K562 (cell line): ENCODE results near the gene TIMP2. TPM values are rescaled to one million over a fixed set of nuclear protein-coding genes. Genes with fewer than 3 reads are reported as not detected.

Experiments
- ATAC-seq: fragments of 200-7000 bp; cut with Tn5 transposase; 3 replicates; pipeline ENCODE4 v1.9.1; 2020; ENCODE audit warnings: moderate library complexity
- BruUV-seq: library from RNA; stranded (reverse); fragments of 400-500 nt; replicated peaks from 2 replicates; lab custom pipeline; 2021; lab: Mats Ljungman, UMichigan
- CTCF ChIA-PET: fragments of 300-600 bp; formaldehyde crosslinking; extraction: SDS; loops from one replicate; lab custom pipeline; 2021; ENCODE audit warnings: low intra/inter-chr PET ratio; lab: Yijun Ruan, JAX
- POLR2A ChIA-PET: fragments of 300-600, 350-650 bp; sonication (Branson Sonifier 250); formaldehyde crosslinking; extraction: SDS; loops from one replicate; lab custom pipeline; 2021; ENCODE audit warnings: antibody characterized with exemption, inconsistent platforms; lab: Yijun Ruan, JAX
- DNase-seq, 4 experiments: peaks; one replicate each; pipeline versions ENCODE4 v3.0.0 to v3.0.0-alpha.2; 2011 to 2018; ENCODE audit warnings: low spot score in 3 of 4, mixed read lengths in 3 of 4; ENCODE audit errors: extremely low read depth in 1 of 4
- FAIRE-seq: peaks from 2 replicates; lab custom pipeline; 2011; peaks lifted over from hg19 to GRCh38; lab: Jason Lieb, UNC
- H2AFZ ChIP-seq: 2 replicates; pipeline ENCODE4 v1.6.0; 2011; ENCODE audit warnings: low read depth, low read length, control low read depth, inconsistent platforms
- H3K27ac ChIP-seq: fragments of 200-600 bp; 3 replicates; pipeline ENCODE4 v1.8.0; 2011; ENCODE audit warnings: low read depth, mild to moderate bottlenecking, control low read depth, inconsistent platforms, low read length, moderate library complexity, mixed read lengths; ENCODE audit errors: extremely low read depth
- H3K27me3 ChIP-seq, 2 experiments: fragments of 300-600 bp in 1 of 2; 2 replicates in 1 of 2; 3 replicates in 1 of 2; pipeline versions ENCODE4 v1.6.0 to v1.8.0; 2011; ENCODE audit warnings: inconsistent platforms in 2 of 2, low read length in 2 of 2, mild to moderate bottlenecking in 1 of 2, mixed read lengths in 1 of 2, moderate library complexity in 1 of 2; ENCODE audit not compliant: control insufficient read depth in 2 of 2, insufficient read depth in 2 of 2
- H3K36me3 ChIP-seq: fragments of 300-600 bp; 3 replicates; pipeline ENCODE4 v1.8.0; 2011; ENCODE audit warnings: mild to moderate bottlenecking, low read length, inconsistent platforms; ENCODE audit not compliant: control insufficient read depth, insufficient read depth
- H3K4me1 ChIP-seq, 2 experiments: fragments of 200-600 bp in 1 of 2; replicated peaks in 1 of 2; 2 replicates in 1 of 2; 3 replicates in 1 of 2; pipeline versions ENCODE4 v1.5.1 to v1.8.0; 2011; ENCODE audit warnings: inconsistent platforms in 2 of 2, low read length in 2 of 2, mild to moderate bottlenecking in 1 of 2, mixed read lengths in 1 of 2, moderate library complexity in 1 of 2; ENCODE audit not compliant: control insufficient read depth in 2 of 2, insufficient read depth in 2 of 2
- H3K4me2 ChIP-seq: 2 replicates; pipeline ENCODE4 v1.6.1; 2011; ENCODE audit warnings: low read length, control low read depth, inconsistent platforms, mixed read lengths; ENCODE audit not compliant: insufficient read depth
- H3K4me3 ChIP-seq: fragments of 200-600 bp; sonication (generic), shearing (Covaris generic); 2 replicates; pipeline ENCODE4 v1.5.1; 2016; ENCODE audit warnings: control low read depth, inconsistent platforms
- H3K79me2 ChIP-seq: fragments of 200-600 bp; 3 replicates; pipeline ENCODE4 v1.8.0; 2011; ENCODE audit warnings: low read length, inconsistent platforms; ENCODE audit not compliant: control insufficient read depth, insufficient read depth
- H3K9ac ChIP-seq, 2 experiments: 2 replicates each; pipeline versions ENCODE4 v1.6.0 to v1.6.1; 2011; ENCODE audit warnings: low read depth in 2 of 2, low read length in 2 of 2, control low read depth in 1 of 2, inconsistent platforms in 1 of 2, mild to moderate bottlenecking in 1 of 2, mixed read lengths in 1 of 2; ENCODE audit not compliant: insufficient read depth in 1 of 2
- H3K9me1 ChIP-seq: one replicate; pipeline ENCODE4 v1.6.0; 2011; ENCODE audit warnings: inconsistent platforms, mild to moderate bottlenecking, low read length, moderate library complexity; ENCODE audit not compliant: control insufficient read depth, insufficient read depth
- H3K9me3 ChIP-seq: replicated peaks from 2 replicates; pipeline ENCODE4 v1.5.1; 2011; ENCODE audit warnings: low read depth, low read length, inconsistent platforms; ENCODE audit not compliant: control insufficient read depth, insufficient read depth
- H4K20me1 ChIP-seq: replicated peaks from 2 replicates; pipeline ENCODE4 v1.6.1; 2011; ENCODE audit warnings: low read length, inconsistent platforms, mixed read lengths; ENCODE audit not compliant: control insufficient read depth, insufficient read depth
- CGGBP1 ChIP-seq: fragments of 250-450 bp; sonication (Bioruptor Pico); IDR thresholded peaks from 2 replicates; pipeline ENCODE4 v1.9.0; 2021; ENCODE audit warnings: mild to moderate bottlenecking
- CTCFL ChIP-seq: IDR thresholded peaks from 2 replicates; pipeline ENCODE4 v1.6.1; 2011; ENCODE audit warnings: borderline replicate concordance, low read depth, mild to moderate bottlenecking, moderate library complexity, low read length; ENCODE audit not compliant: insufficient read depth, poor library complexity, severe bottlenecking
- HNRNPUL1 ChIP-seq: fragments of 200-400 bp; formaldehyde crosslinking; IDR thresholded peaks from 2 replicates; pipeline ENCODE4 v1.6.1; 2017; ENCODE audit warnings: low read length
- MAFG ChIP-seq: fragments of 450-650 bp; conservative IDR thresholded peaks from 2 replicates; pipeline ENCODE4 v1.6.1; 2016; ENCODE audit warnings: missing genetic modification characterization, missing compliant biosample characterization
- MCM5 ChIP-seq: fragments of 450-650 bp; IDR thresholded peaks from 2 replicates; pipeline ENCODE4 v1.6.1; 2016; ENCODE audit warnings: low read depth
- NFXL1 ChIP-seq: fragments of 450-650 bp; formaldehyde crosslinking; IDR thresholded peaks from 2 replicates; pipeline ENCODE4 v1.4.0; 2021; ENCODE audit warnings: mild to moderate bottlenecking
- NR2C2 ChIP-seq, 2 experiments: fragments of 200-800 bp in 1 of 2; sonication (Bioruptor generic) in 1 of 2; sonication (generic) in 1 of 2; formaldehyde crosslinking in 1 of 2; IDR thresholded peaks; 2 replicates each; pipeline versions ENCODE4 v1.6.1 to v1.8.0; 2016 to 2022; ENCODE audit warnings: mild to moderate bottlenecking in 1 of 2, missing compliant biosample characterization in 1 of 2, missing genetic modification characterization in 1 of 2, missing genetic modification reagents in 1 of 2
- U2AF2 ChIP-seq: fragments of 200-400 bp; formaldehyde crosslinking; optimal IDR thresholded peaks from 2 replicates; pipeline ENCODE3; 2017; ENCODE audit warnings: low read depth, mild to moderate bottlenecking, low read length
- ZNF764 ChIP-seq: fragments of 250-450 bp; sonication (Bioruptor Pico); IDR thresholded peaks from 2 replicates; pipeline ENCODE4 v1.4.0; 2020; ENCODE audit warnings: low read depth, mild to moderate bottlenecking, moderate library complexity
- WGBS: fragments of 100-300 bp; shearing (Covaris generic); methylation state at CpG from one replicate; pipeline ENCODE4 v1.1.6; 2016; ENCODE audit warnings: low coverage, mixed read lengths; ENCODE audit not compliant: insufficient coverage; ENCODE audit errors: missing lambda C conversion rate; 5-methylcytosine and 5-hydroxymethylcytosine counted together
- in situ Hi-C: fragments of 300-500 bp; cut with MboI; formaldehyde crosslinking; loops from 4 replicates; pipeline ENCODE4 v1.15.0; 2018; ENCODE audit warnings: inconsistent platforms, mixed read lengths
- intact Hi-C: fragments of 100-400 bp; cut with micrococcal nuclease; formaldehyde crosslinking; loops from 2 replicates; pipeline ENCODE4 v1.14.2; 2022
- polyA plus RNA-seq, 8 experiments: library from polyadenylated mRNA; depleted of rRNA in 4 of 8; stranded (reverse) in 5 of 8; unstranded in 3 of 8; fragments of >200 nt; fragmentation: Nextera tagmentation in 2 of 8; fragmentation: Illumina TruSeq in 1 of 8; extraction: Ambion mirVana in 2 of 8; extraction: Trizol in 1 of 8; gene quantifications; 2 replicates each; pipeline versions ENCODE4 v1.2.1 to v1.2.3, GENCODE V29; 2011 to 2014; ENCODE audit warnings: inconsistent platforms in 1 of 8, missing spikeins in 1 of 8
- total RNA-seq, 7 experiments: library from RNA; depleted of rRNA in 6 of 7; stranded (reverse); fragments of >200 nt in 6 of 7; fragmentation: Illumina TruSeq in 2 of 7; extraction: Trizol in 2 of 7; gene quantifications; 2 replicates each; pipeline versions ENCODE4 v1.2.1 to v1.2.3, GENCODE V29; 2011 to 2021; ENCODE audit warnings: low replicate concordance in 1 of 7
- TF ChIP-seq, protein P1 (sequence below): fragments of 450-650 bp; IDR thresholded peaks from 2 replicates; pipeline ENCODE4 v1.6.1; 2018; ENCODE audit not compliant: partially characterized antibody

Gene TIMP2
- total and polyA plus RNA-seq, 9 of the 15 experiments (the other 6 are each of a cell fraction or from before 2014, with no cell fraction given) = 0.55 TPM; not detected in 8

DNA sequence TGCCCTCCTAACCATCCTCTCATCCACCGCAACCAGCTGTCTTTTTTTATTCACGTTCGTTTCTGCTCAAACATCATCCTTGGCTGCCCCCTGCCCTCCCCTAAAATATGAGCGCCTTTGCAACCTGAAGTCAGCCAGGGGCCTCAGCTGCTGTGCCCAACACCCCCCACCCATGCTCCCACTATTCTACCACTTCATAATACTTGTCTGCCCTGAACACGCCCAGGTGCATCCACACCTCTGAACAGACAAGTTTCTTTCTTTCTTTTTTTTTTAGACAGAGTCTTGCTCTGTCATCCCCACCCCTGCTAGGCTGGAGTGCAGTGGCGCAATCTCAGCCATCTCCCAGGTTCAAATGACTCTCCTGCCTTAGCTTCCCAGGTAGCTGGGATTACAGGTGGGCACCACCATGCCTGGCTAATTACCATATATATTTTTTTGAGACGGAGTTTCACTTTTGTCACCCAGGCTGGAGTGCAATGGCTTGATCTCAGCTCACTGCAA, 49.0 kb downstream of the TIMP2 start:
- TF ChIP-seq MAFG (tag) = 0 out of 2 replicates have a peak, but pooled peaks have one; percentile 2
- no peak for TF ChIP-seq HNRNPUL1
- TF ChIP-seq CGGBP1 = no peak
- TF ChIP-seq NR2C2 (CRISPR knock-in tag; IDR thresholded peaks at IDR 0.05) = no peak
- no peak for TF ChIP-seq NR2C2 (tag; IDR thresholded peaks at IDR 0.05)
- TF ChIP-seq CTCFL = no peak
- TF ChIP-seq U2AF2 = no peak
- TF ChIP-seq ZNF764 (CRISPR knock-in tag) = no peak
- TF ChIP-seq MCM5 = no peak
- no peak for TF ChIP-seq NFXL1
- TF ChIP-seq, protein P1, sequence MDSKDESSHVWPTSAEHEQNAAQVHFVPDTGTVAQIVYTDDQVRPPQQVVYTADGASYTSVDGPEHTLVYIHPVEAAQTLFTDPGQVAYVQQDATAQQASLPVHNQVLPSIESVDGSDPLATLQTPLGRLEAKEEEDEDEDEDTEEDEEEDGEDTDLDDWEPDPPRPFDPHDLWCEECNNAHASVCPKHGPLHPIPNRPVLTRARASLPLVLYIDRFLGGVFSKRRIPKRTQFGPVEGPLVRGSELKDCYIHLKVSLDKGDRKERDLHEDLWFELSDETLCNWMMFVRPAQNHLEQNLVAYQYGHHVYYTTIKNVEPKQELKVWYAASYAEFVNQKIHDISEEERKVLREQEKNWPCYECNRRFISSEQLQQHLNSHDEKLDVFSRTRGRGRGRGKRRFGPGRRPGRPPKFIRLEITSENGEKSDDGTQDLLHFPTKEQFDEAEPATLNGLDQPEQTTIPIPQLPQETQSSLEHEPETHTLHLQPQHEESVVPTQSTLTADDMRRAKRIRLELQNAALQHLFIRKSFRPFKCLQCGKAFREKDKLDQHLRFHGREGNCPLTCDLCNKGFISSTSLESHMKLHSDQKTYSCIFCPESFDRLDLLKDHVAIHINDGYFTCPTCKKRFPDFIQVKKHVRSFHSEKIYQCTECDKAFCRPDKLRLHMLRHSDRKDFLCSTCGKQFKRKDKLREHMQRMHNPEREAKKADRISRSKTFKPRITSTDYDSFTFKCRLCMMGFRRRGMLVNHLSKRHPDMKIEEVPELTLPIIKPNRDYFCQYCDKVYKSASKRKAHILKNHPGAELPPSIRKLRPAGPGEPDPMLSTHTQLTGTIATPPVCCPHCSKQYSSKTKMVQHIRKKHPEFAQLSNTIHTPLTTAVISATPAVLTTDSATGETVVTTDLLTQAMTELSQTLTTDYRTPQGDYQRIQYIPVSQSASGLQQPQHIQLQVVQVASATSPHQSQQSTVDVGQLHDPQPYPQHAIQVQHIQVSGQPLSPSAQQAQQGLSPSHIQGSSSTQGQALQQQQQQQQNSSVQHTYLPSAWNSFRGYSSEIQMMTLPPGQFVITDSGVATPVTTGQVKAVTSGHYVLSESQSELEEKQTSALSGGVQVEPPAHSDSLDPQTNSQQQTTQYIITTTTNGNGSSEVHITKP = peak; percentile 70
- in situ Hi-C loops = no loop called here
- no TSS peak for BruUV-seq
- H3K36me3 ChIP-seq = no peaks in the 10 kb centered on the region
- no peak overlapping the region for H3K4me3 ChIP-seq
- H3K9me3 ChIP-seq = no peaks in the 10 kb centered on the region
- WGBS = 47% methylated on average over 7 of the region's 7 CpGs
- no peak overlapping the region for H3K9ac ChIP-seq
- peaks cover 14 to 30% of the 10 kb centered on the region in 2 experiments; a peak in 4 of 5 replicates for H3K27me3 ChIP-seq
- POLR2A ChIA-PET = interaction anchor here (0.6 to 1.2 kb wide), 3 partner anchors 12 to 1142 kb away, joined by 3 to 5 read pairs (median 4); no protein-coding TSS in a partner anchor
- FAIRE-seq (no peak), ATAC-seq (no peak), DNase-seq (no peak)
- H4K20me1 ChIP-seq = no peaks in the 10 kb centered on the region
- intact Hi-C loops = no loop called here
- CTCF ChIA-PET = no interaction called here
- no peak overlapping the region for H3K4me2 ChIP-seq
- H3K27ac ChIP-seq = no peak overlapping the region
- H2AFZ ChIP-seq = no peak overlapping the region
- H3K79me2 ChIP-seq = no peaks in the 10 kb centered on the region
- no peaks in the 10 kb centered on the region for H3K9me1 ChIP-seq
- peaks cover 7 to 12% of the 10 kb centered on the region in 2 experiments; a peak in 3 of 5 replicates for H3K4me1 ChIP-seq
